A549 (cell line): Measurements from ENCODE around the gene CX3CR1. TPM values are rescaled to one million over a fixed set of nuclear protein-coding genes. Genes with fewer than 3 reads are reported as not detected.
A peak's percentile ranks its signal among the peaks of the same experiment; 100 is the strongest.

Source experiments
- ATAC-seq, 2 experiments: fragments of 200-7000 bp in 1 of 2; fragments of >200 bp in 1 of 2; cut with Nextera tagmentation in 1 of 2; cut with Tn5 transposase in 1 of 2; 3 replicates each; pipeline versions ENCODE4 v1.8.0 to v1.9.1; 2018 to 2020; ENCODE audit warnings: mild to moderate bottlenecking in 1 of 2, moderate library complexity in 1 of 2
- CTCF ChIA-PET: fragments of 300-600 bp; sonication (Branson Sonifier 250); formaldehyde crosslinking; extraction: SDS; loops from one replicate; lab custom pipeline; 2021; ENCODE audit warnings: antibody characterized with exemption, inconsistent platforms; lab: Yijun Ruan, JAX
- POLR2A ChIA-PET: fragments of 350-600 bp; formaldehyde crosslinking; extraction: SDS; loops from one replicate; lab custom pipeline; 2021; ENCODE audit warnings: antibody characterized with exemption, inconsistent platforms; lab: Yijun Ruan, JAX
- DNase-seq, 2 experiments: peaks; one replicate each; pipeline versions ENCODE4 v3.0.0 to v3.0.0-alpha.2; 2011 to 2016; ENCODE audit warnings: low read depth in 1 of 2, low spot score in 1 of 2
- FAIRE-seq: peaks from 2 replicates; lab custom pipeline; 2011; peaks lifted over from hg19 to GRCh38; lab: Jason Lieb, UNC
- H3K27ac ChIP-seq, 2 experiments: fragments of >200 bp; sonication (Bioruptor Twin); formaldehyde crosslinking; 3 replicates each; pipeline ENCODE4 v1.5.1; 2016 to 2017
- H3K4me1 ChIP-seq: fragments of >200 bp; sonication (Bioruptor Twin); formaldehyde crosslinking; 3 replicates; pipeline ENCODE4 v1.6.1; 2016
- H3K4me2 ChIP-seq: fragments of >200 bp; sonication (Bioruptor Twin); formaldehyde crosslinking; 3 replicates; pipeline ENCODE4 v1.6.1; 2016
- H3K4me3 ChIP-seq: fragments of >200 bp; sonication (Bioruptor Twin); formaldehyde crosslinking; 3 replicates; pipeline ENCODE4 v1.5.1; 2016
- H3K9me3 ChIP-seq: fragments of >200 bp; sonication (Bioruptor Twin); formaldehyde crosslinking; 3 replicates; pipeline ENCODE4 v1.6.1; 2016
- CBX2 ChIP-seq: fragments of 200-600 bp; sonication (generic); IDR thresholded peaks from 2 replicates; pipeline ENCODE4 v1.6.1; 2016; ENCODE audit warnings: low read depth, mild to moderate bottlenecking, borderline replicate concordance
- CBX8 ChIP-seq: fragments of 200-600 bp; sonication (generic); IDR thresholded peaks from 2 replicates; pipeline ENCODE4 v1.6.1; 2016
- CHD4 ChIP-seq: fragments of 200-600 bp; sonication (generic); IDR thresholded peaks from 2 replicates; pipeline ENCODE4 v1.6.1; 2016; ENCODE audit warnings: antibody characterized with exemption, mild to moderate bottlenecking, borderline replicate concordance
- EHF ChIP-seq: fragments of 250-450 bp; sonication (Bioruptor Pico); IDR thresholded peaks from 2 replicates; pipeline ENCODE4 v1.5.0; 2020; ENCODE audit warnings: mild to moderate bottlenecking
- EHMT2 ChIP-seq: fragments of 200-600 bp; sonication (generic); IDR thresholded peaks from 2 replicates; pipeline ENCODE4 v1.6.1; 2016; ENCODE audit warnings: antibody characterized with exemption, low read depth, mild to moderate bottlenecking, moderate library complexity
- FOSL2 ChIP-seq, 2 experiments: fragments of 450-650 bp in 1 of 2; fragments of >200 bp in 1 of 2; sonication (Bioruptor Twin) in 1 of 2; formaldehyde crosslinking; IDR thresholded peaks; 2 replicates each; pipeline versions ENCODE4 v1.5.0 to v1.6.1; 2016 to 2020; ENCODE audit warnings: mild to moderate bottlenecking in 1 of 2, moderate library complexity in 1 of 2
- HOXB5 ChIP-seq: fragments of 250-450 bp; sonication (Bioruptor Pico); IDR thresholded peaks from 2 replicates; pipeline ENCODE4 v1.5.0; 2020; ENCODE audit warnings: mild to moderate bottlenecking, moderate library complexity
- JUN ChIP-seq, 2 experiments: fragments of >200 bp; sonication (Bioruptor Twin); formaldehyde crosslinking; IDR thresholded peaks; 2 replicates in 1 of 2; 3 replicates in 1 of 2; pipeline ENCODE4 v1.6.1; 2016 to 2017
- JUNB ChIP-seq: fragments of >200 bp; sonication (Bioruptor Twin); formaldehyde crosslinking; IDR thresholded peaks from 2 replicates; pipeline ENCODE4 v1.6.1; 2016
- MAX ChIP-seq: IDR thresholded peaks from 2 replicates; pipeline ENCODE4 v1.6.1; 2012
- NFE2L2 ChIP-seq: fragments of 150-350 bp; conservative IDR thresholded peaks from 2 replicates; pipeline ENCODE4 v1.6.1; 2014; ENCODE audit warnings: low read length
- NPAS2 ChIP-seq: fragments of 250-450 bp; sonication (Bioruptor Pico); IDR thresholded peaks from 2 replicates; pipeline ENCODE4 v1.8.0; 2022; ENCODE audit warnings: mild to moderate bottlenecking, moderate library complexity, borderline replicate concordance
- NR3C1 ChIP-seq: fragments of >200 bp; sonication (Bioruptor Twin); formaldehyde crosslinking; IDR thresholded peaks from 3 replicates; pipeline ENCODE4 v1.6.1; 2017
- PBX3 ChIP-seq: IDR thresholded peaks from 2 replicates; pipeline ENCODE4 v1.6.1; 2012
- PHF8 ChIP-seq: fragments of 200-600 bp; sonication (generic); IDR thresholded peaks from 2 replicates; pipeline ENCODE4 v1.6.1; 2016; ENCODE audit warnings: low read depth, mild to moderate bottlenecking, antibody characterized with exemption, moderate library complexity, borderline replicate concordance
- POLR2AphosphoS2 ChIP-seq: conservative IDR thresholded peaks from 2 replicates; pipeline ENCODE4 v1.6.1; 2012; ENCODE audit warnings: low read length, improper control_type of control experiment, inconsistent platforms
- RAD21 ChIP-seq, 2 experiments: fragments of >200 bp in 1 of 2; sonication (Bioruptor Twin) in 1 of 2; formaldehyde crosslinking in 1 of 2; IDR thresholded peaks in 1 of 2; conservative IDR thresholded peaks in 1 of 2; 2 replicates in 1 of 2; 3 replicates in 1 of 2; pipeline ENCODE4 v1.6.1; 2012 to 2018; ENCODE audit warnings: inconsistent platforms in 1 of 2
- RCOR1 ChIP-seq: fragments of 150-350 bp; IDR thresholded peaks from 2 replicates; pipeline ENCODE4 v1.6.1; 2014; ENCODE audit warnings: antibody characterized with exemption, low read length, low read depth
- ZNF302 ChIP-seq: fragments of 250-450 bp; sonication (Bioruptor Pico); IDR thresholded peaks from 2 replicates; pipeline ENCODE4 v1.9.0; 2021; ENCODE audit warnings: inconsistent platforms, mild to moderate bottlenecking, moderate library complexity
- ZSCAN20 ChIP-seq: fragments of 250-450 bp; sonication (Bioruptor Pico); IDR thresholded peaks from 2 replicates; pipeline ENCODE4 v1.8.0; 2022; ENCODE audit warnings: mild to moderate bottlenecking, moderate library complexity
- WGBS: methylation state at CpG from one replicate; pipeline ENCODE4 v1.1.6; 2017; ENCODE audit errors: missing lambda C conversion rate; 5-methylcytosine and 5-hydroxymethylcytosine counted together
- polyA plus RNA-seq, 4 experiments: library from polyadenylated mRNA; depleted of rRNA in 3 of 4; stranded (reverse); fragments of >200 nt; fragmentation: RNase III in 1 of 4; extraction: RNeasy Plus Mini Kit Qiagen cat#74134 plus additional on column Dnase treatment in 1 of 4; gene quantifications; 2 replicates in 3 of 4; 3 replicates in 1 of 4; pipeline ENCODE4 v1.2.3, GENCODE V29; 2011 to 2017

CX3CR1 gene
- polyA plus RNA-seq, 2 of the 4 experiments (the other 2 are of a cell fraction) = 0.06 to 0.14 TPM

GRCh38 chr3:39255503-39256325 lies 24.1 kb downstream of the CX3CR1 start (continued):
- TF ChIP-seq JUN (IDR thresholded peaks at IDR 0.05) (no peak), POLR2AphosphoS2 (no peak), CHD4 (no peak), EHMT2 (no peak), EHF (CRISPR knock-in tag) (no peak)

GRCh38 chr3:39254806-39255449 lies 24.9 kb downstream of the CX3CR1 start:
- FAIRE-seq (no peak), ATAC-seq (no peak), DNase-seq (no peak)
- Histone ChIP-seq H3K9me3 (no peaks in the 10 kb centered on the region), H3K4me3 (no peak overlapping the region), H3K4me2 (no peak overlapping the region), H3K4me1 (no peaks in the 10 kb centered on the region), H3K27ac (no peak overlapping the region)
- ChIA-PET POLR2A (no interaction called here), CTCF (interaction anchor here (0.7 to 1.5 kb wide), 3 partner anchors 19 to 37 kb away, joined by 3 read pairs; no protein-coding TSS in a partner anchor)
- TF ChIP-seq NR3C1 (no peak), FOSL2 (IDR thresholded peaks at IDR 0.05) (no peak), FOSL2 (CRISPR knock-in tag; IDR thresholded peaks at IDR 0.05) (peak; percentile 66)
- WGBS = 45% methylated on average over 2 of the region's 2 CpGs

GRCh38 chr3:39251576-39251975 lies 28.3 kb downstream of the CX3CR1 start:
- no peak for ATAC-seq
- Histone ChIP-seq H3K9me3 (no peaks in the 10 kb centered on the region), H3K27ac (no peak overlapping the region), H3K4me3 (no peak overlapping the region), H3K4me1 (no peaks in the 10 kb centered on the region)
- CTCF ChIA-PET = interaction anchor here (0.7 to 3.4 kb wide), 5 partner anchors 18 to 62 kb away, joined by 3 to 8 read pairs (median 6); partner anchors contain the start of gene XIRP1
- POLR2A ChIA-PET = no interaction called here
- no peak for TF ChIP-seq RAD21 (conservative IDR thresholded peaks at IDR 0.05 in 1 of 2, IDR thresholded peaks at IDR 0.05 in 1 of 2)
- no peak for TF ChIP-seq PBX3
- no peak for TF ChIP-seq CBX8
- TF ChIP-seq FOSL2 (IDR thresholded peaks at IDR 0.05) = no peak
- TF ChIP-seq FOSL2 (CRISPR knock-in tag; IDR thresholded peaks at IDR 0.05) = no peak
- no peak for TF ChIP-seq ZNF302 (CRISPR knock-in tag)
- TF ChIP-seq NPAS2 = no peak
- no peak for TF ChIP-seq JUNB
- no peak for TF ChIP-seq MAX
- no peak for TF ChIP-seq HOXB5 (CRISPR knock-in tag)
- no peak for TF ChIP-seq CBX2
- TF ChIP-seq EHMT2 = no peak
- no peak for TF ChIP-seq ZSCAN20 (CRISPR knock-in tag)
- TF ChIP-seq RCOR1 = no peak
- TF ChIP-seq PHF8 = no peak
- TF ChIP-seq NFE2L2 = no peak
- TF ChIP-seq, all 56 proteins: peak for 0
- DNase-seq (no peak), FAIRE-seq (no peak)
- no peak overlapping the region for H3K4me2 ChIP-seq
- 11% methylated on average over 5 of the region's 5 CpGs for WGBS
